Measurements from ENCODE around the gene ERICH3. TPM values are rescaled to one million over a fixed set of nuclear protein-coding genes. Genes with fewer than 3 reads are reported as not detected.

ERICH3 gene
- polyA plus RNA-seq, 3 donors from 2014 or later: 0.18 TPM; not detected in 2

- Mint-ChIP-seq H3K36me3 (no peaks in the 10 kb centered on the region), H3K9me3 (no peaks in the 10 kb centered on the region), H3K4me1 (peaks cover 0 to 2% of the 10 kb centered on the region in 2 donors), H3K27ac (no peak overlapping the region), H3K27me3 (ENCODE audit: low read depth in 3 of 3) (peaks cover 0 to 2% (median 0%) of the 10 kb centered on the region in 3 donors), H3K4me3 (no peak overlapping the region)
- no peak for DNase-seq
These were observed 80.8 kb downstream of the ERICH3 start for GRCh38 chr1:74592580-74593355.

DNA sequence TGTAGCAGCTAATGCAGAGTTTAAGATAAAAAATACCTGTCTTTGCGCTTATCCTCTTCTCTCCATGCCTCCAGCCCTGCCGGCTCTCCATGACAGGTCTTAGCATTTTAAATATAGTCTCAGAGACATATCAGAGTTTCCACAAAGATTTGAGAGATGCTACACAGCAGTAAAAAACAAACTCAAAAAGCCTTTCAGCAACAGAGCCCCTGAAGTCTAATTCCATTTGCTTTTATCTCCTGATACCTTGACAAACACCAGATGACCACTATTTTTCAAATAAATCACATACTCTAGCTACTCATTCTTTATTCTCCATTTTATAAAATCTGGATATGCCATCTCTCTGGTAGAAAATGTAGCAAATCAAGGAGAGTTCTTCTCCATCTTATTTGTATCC lies 81.6 kb downstream of the ERICH3 start:
- DNase-seq: no peak
- Mint-ChIP-seq H3K36me3 (no peaks in the 10 kb centered on the region), H3K4me3 (no peak overlapping the region), H3K27me3 (ENCODE audit: low read depth in 3 of 3) (peaks cover 0 to 2% (median 0%) of the 10 kb centered on the region in 3 donors), H3K9me3 (no peaks in the 10 kb centered on the region), H3K27ac (no peak overlapping the region), H3K4me1 (peaks cover 0 to 4% of the 10 kb centered on the region in 2 donors)

- H3K27me3 Mint-ChIP-seq (ENCODE audit: low read depth in 3 of 3): peaks cover 0 to 2% (median 0%) of the 10 kb centered on the region in 3 donors
- peaks cover 8 to 11% of the 10 kb centered on the region in 2 donors for H3K4me1 Mint-ChIP-seq
- H3K4me3 Mint-ChIP-seq: no peak overlapping the region
- no peaks in the 10 kb centered on the region for H3K36me3 Mint-ChIP-seq
- no peaks in the 10 kb centered on the region for H3K9me3 Mint-ChIP-seq
- DNase-seq: no peak
- no peak overlapping the region for H3K27ac Mint-ChIP-seq
These were observed 83.3 kb downstream of the ERICH3 start for GRCh38 chr1:74590288-74590687.

- DNase-seq: no peak
- H3K36me3 Mint-ChIP-seq: no peaks in the 10 kb centered on the region
- H3K9me3 Mint-ChIP-seq: no peaks in the 10 kb centered on the region
- H3K27ac Mint-ChIP-seq: no peak overlapping the region
- no peaks in the 10 kb centered on the region for H3K27me3 Mint-ChIP-seq (ENCODE audit: low read depth in 3 of 3)
- H3K4me1 Mint-ChIP-seq: peaks cover 6 to 11% of the 10 kb centered on the region in 2 donors
- peak overlapping the region in 2 of 5 donors; percentile 14 to 21 for H3K4me3 Mint-ChIP-seq
These were observed 85.7 kb downstream of the ERICH3 start for GRCh38 chr1:74587888-74588287.

GRCh38 chr1:74586253-74586897 lies 87.2 kb downstream of the ERICH3 start:
- H3K27me3 Mint-ChIP-seq (ENCODE audit: low read depth in 3 of 3): no peaks in the 10 kb centered on the region
- no peaks in the 10 kb centered on the region for H3K9me3 Mint-ChIP-seq
- peak overlapping the region; percentile 36 to 94 (median 73) for H3K4me3 Mint-ChIP-seq
- no peaks in the 10 kb centered on the region for H3K36me3 Mint-ChIP-seq
- H3K4me1 Mint-ChIP-seq: peaks cover 6 to 11% of the 10 kb centered on the region in 2 donors
- peak in 2 of 3 donors; percentile 10 to 11 for DNase-seq
- H3K27ac Mint-ChIP-seq: peak overlapping the region in 4 of 6 donors; percentile 11 to 87 (median 58)

GRCh38 chr1:74584185-74584584 lies 89.4 kb downstream of the ERICH3 start:
- Mint-ChIP-seq H3K36me3 (no peaks in the 10 kb centered on the region), H3K27ac (peak overlapping the region in 3 of 6 donors; percentile 4 to 36 (median 4)), H3K4me3 (no peak overlapping the region), H3K9me3 (no peaks in the 10 kb centered on the region), H3K4me1 (peaks cover 11 to 26% of the 10 kb centered on the region in 2 donors), H3K27me3 (ENCODE audit: low read depth in 3 of 3) (peaks cover 0 to 2% (median 0%) of the 10 kb centered on the region in 3 donors)
- DNase-seq: no peak

GRCh38 chr1:74583397-74583796 lies 90.2 kb downstream of the ERICH3 start:
- H3K36me3 Mint-ChIP-seq: no peaks in the 10 kb centered on the region
- no peak overlapping the region for H3K4me3 Mint-ChIP-seq
- peaks cover 0 to 2% (median 0%) of the 10 kb centered on the region in 3 donors for H3K27me3 Mint-ChIP-seq (ENCODE audit: low read depth in 3 of 3)
- no peak for DNase-seq
- no peak overlapping the region for H3K27ac Mint-ChIP-seq
- peaks cover 11 to 34% of the 10 kb centered on the region in 2 donors for H3K4me1 Mint-ChIP-seq
- H3K9me3 Mint-ChIP-seq: no peaks in the 10 kb centered on the region

- peak overlapping the region; percentile 36 to 77 (median 69) for H3K4me3 Mint-ChIP-seq
- H3K36me3 Mint-ChIP-seq: no peaks in the 10 kb centered on the region
- H3K9me3 Mint-ChIP-seq: peaks cover 0 to 1% (median 0%) of the 10 kb centered on the region in 6 donors
- DNase-seq: peak; percentile 39 to 49 (median 43)
- H3K27ac Mint-ChIP-seq: peak overlapping the region; percentile 63 to 85 (median 77)
- peaks cover 13 to 36% of the 10 kb centered on the region in 2 donors for H3K4me1 Mint-ChIP-seq
- H3K27me3 Mint-ChIP-seq (ENCODE audit: low read depth in 3 of 3): peaks cover 0 to 2% (median 0%) of the 10 kb centered on the region in 3 donors
These were observed 94.2 kb downstream of the ERICH3 start for GRCh38 chr1:74579425-74579824.

DNA sequence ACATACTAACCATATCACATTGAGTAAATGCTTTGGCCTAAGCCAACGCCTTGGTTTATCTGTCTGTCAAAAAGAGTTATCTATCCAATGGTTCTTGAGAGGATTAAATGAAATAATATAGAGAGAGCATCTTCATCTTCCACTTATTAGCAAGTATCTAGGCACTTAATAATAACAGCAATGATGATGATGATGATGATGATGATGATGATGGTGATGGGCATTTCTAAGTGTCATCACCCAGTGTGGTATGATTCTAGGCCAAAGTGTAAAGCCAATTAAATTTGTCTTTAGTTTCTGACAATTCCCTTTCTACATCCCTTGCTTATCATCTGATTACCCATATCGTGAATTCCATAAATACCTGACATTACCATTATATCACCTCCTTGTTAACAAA lies 95.5 kb downstream of the ERICH3 start:
- peaks cover 0 to 4% (median 0%) of the 10 kb centered on the region in 3 donors for H3K27me3 Mint-ChIP-seq (ENCODE audit: low read depth in 3 of 3)
- peak overlapping the region in 4 of 6 donors; percentile 3 to 65 (median 50) for H3K27ac Mint-ChIP-seq
- H3K9me3 Mint-ChIP-seq: peaks cover 0 to 1% (median 0%) of the 10 kb centered on the region in 6 donors
- no peak for DNase-seq
- peaks cover 13 to 36% of the 10 kb centered on the region in 2 donors for H3K4me1 Mint-ChIP-seq
- H3K4me3 Mint-ChIP-seq: peak overlapping the region in 2 of 5 donors; percentile 6 to 18
- H3K36me3 Mint-ChIP-seq: no peaks in the 10 kb centered on the region

DNA sequence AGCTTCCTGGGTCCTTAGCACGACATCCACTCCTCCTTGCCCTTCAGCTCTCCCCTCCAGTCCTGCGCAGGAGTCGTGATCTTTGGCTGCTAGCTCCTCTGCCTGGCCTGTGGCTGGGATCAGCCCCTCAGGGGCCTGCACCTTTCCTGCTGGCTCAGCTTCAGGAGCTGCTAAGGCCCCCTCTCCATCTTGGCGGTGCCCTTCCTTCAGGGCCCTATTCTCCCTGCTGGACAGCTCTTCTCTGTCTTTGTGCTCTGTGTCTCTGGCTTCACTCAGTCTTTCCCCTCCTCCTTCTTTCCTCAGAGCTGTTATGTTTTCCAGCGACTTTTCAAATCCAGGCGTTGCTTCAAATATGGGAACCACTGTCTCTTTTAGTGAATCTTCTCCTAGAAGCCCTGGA lies 101.7 kb downstream of the ERICH3 start:
- Mint-ChIP-seq H3K4me3 (no peak overlapping the region), H3K27ac (no peak overlapping the region), H3K27me3 (ENCODE audit: low read depth in 3 of 3) (peaks cover 0 to 4% (median 0%) of the 10 kb centered on the region in 3 donors), H3K36me3 (no peaks in the 10 kb centered on the region), H3K4me1 (no peaks in the 10 kb centered on the region), H3K9me3 (peaks cover 0 to 1% (median 0%) of the 10 kb centered on the region in 6 donors)
- DNase-seq: no peak

- no peak for DNase-seq
- no peaks in the 10 kb centered on the region for H3K4me1 Mint-ChIP-seq
- H3K9me3 Mint-ChIP-seq: peaks cover 0 to 1% (median 0%) of the 10 kb centered on the region in 6 donors
- no peak overlapping the region for H3K27ac Mint-ChIP-seq
- H3K27me3 Mint-ChIP-seq (ENCODE audit: low read depth in 3 of 3): peaks cover 0 to 4% (median 0%) of the 10 kb centered on the region in 3 donors
- no peaks in the 10 kb centered on the region for H3K36me3 Mint-ChIP-seq
- H3K4me3 Mint-ChIP-seq: no peak overlapping the region
These were observed 102.1 kb downstream of the ERICH3 start for GRCh38 chr1:74571493-74571800.

DNA sequence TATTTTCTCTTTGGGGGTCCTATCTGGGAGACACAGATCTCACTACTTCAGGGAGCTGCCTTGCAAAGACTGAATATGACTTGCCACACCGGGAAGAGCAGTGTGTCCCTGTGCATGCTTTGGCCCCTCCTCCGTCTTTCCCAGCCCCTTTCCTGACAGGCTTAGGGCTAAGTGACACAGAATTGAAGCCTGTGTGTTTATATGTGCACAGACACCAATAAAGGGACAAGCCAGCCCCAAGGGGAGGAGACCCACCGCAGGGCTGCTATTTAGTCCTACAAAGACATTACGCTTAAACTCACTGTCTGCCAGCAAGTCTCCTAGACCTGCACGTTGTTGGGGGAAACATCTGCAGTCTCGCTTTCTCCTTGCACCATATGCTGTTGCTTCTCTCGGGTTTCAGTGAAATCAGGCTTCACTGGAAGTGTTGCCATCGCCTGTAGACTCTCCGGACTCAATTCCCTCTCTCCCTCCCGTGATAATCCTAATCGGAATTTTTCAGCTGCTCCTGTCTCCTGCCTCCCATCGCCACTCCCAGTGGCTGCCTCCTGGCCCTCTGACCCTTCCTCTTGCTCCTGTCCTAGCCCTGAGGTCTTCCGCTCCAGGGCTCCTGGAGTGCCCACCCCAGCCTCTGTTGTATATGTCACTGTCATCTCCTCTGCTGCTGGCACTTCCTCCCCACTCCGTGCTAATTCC lies 102.6 kb downstream of the ERICH3 start:
- Mint-ChIP-seq H3K9me3 (peaks cover 0 to 1% (median 0%) of the 10 kb centered on the region in 6 donors), H3K4me3 (no peak overlapping the region), H3K4me1 (no peaks in the 10 kb centered on the region), H3K36me3 (no peaks in the 10 kb centered on the region), H3K27me3 (ENCODE audit: low read depth in 3 of 3) (peaks cover 0 to 4% (median 0%) of the 10 kb centered on the region in 3 donors), H3K27ac (no peak overlapping the region)
- no peak for DNase-seq

- H3K9me3 Mint-ChIP-seq: peaks cover 0 to 2% (median 0%) of the 10 kb centered on the region in 6 donors
- no peak overlapping the region for H3K4me3 Mint-ChIP-seq
- DNase-seq: no peak
- no peak overlapping the region for H3K27ac Mint-ChIP-seq
- H3K36me3 Mint-ChIP-seq: no peaks in the 10 kb centered on the region
- H3K27me3 Mint-ChIP-seq (ENCODE audit: low read depth in 3 of 3): peaks cover 5 to 8% (median 6%) of the 10 kb centered on the region in 3 donors
- no peaks in the 10 kb centered on the region for H3K4me1 Mint-ChIP-seq
These were observed 123.7 kb downstream of the ERICH3 start for GRCh38 chr1:74549932-74550331.
